Astrocyte of the spinal cord (primary cell): ENCODE results near the gene SLC24A4.

ENCODE experiments used
- DNase-seq: peaks from one replicate; pipeline ENCODE4 v3.0.0; 2011; ENCODE audit warnings: low read depth, low spot score
- H3K4me3 ChIP-seq: 2 replicates; pipeline ENCODE4 v1.5.1; 2011; ENCODE audit warnings: low read depth, mild to moderate bottlenecking, low read length, moderate library complexity
- CTCF ChIP-seq: IDR thresholded peaks from 2 replicates; pipeline ENCODE4 v1.5.1; 2012; ENCODE audit warnings: low read depth, mild to moderate bottlenecking, low read length, inconsistent platforms
- in situ Hi-C: cut with HindIII; loops from 2 replicates; pipeline ENCODE4 v1.10.0; 2017; ENCODE audit warnings: low sequenced_read_pairs

SLC24A4 gene

GRCh38 chr14:92470215-92470614 is 147.2 kb downstream of the SLC24A4 start:
- no peak for TF ChIP-seq CTCF
- no peak overlapping the region for H3K4me3 ChIP-seq
- in situ Hi-C loops = no loop called here
- peak; percentile 65 for DNase-seq

- TF ChIP-seq CTCF = no peak
- in situ Hi-C loops = no loop called here
- H3K4me3 ChIP-seq = no peak overlapping the region
- no peak for DNase-seq
Measured at GRCh38 chr14:92470811-92471210, 147.8 kb downstream of the SLC24A4 start.

GRCh38 chr14:92471919-92472318 is 149.0 kb downstream of the SLC24A4 start:
- in situ Hi-C loops = no loop called here
- no peak for TF ChIP-seq CTCF
- DNase-seq = peak; percentile 88
- H3K4me3 ChIP-seq = no peak overlapping the region

- TF ChIP-seq CTCF = no peak
- no peak overlapping the region for H3K4me3 ChIP-seq
- in situ Hi-C loops = no loop called here
- DNase-seq = no peak
Measured at GRCh38 chr14:92472860-92473259, 149.9 kb downstream of the SLC24A4 start.

- DNase-seq = peak; percentile 44
- H3K4me3 ChIP-seq = no peak overlapping the region
- in situ Hi-C loops = no loop called here
- TF ChIP-seq CTCF = no peak
Measured at GRCh38 chr14:92473261-92473968, 150.4 kb downstream of the SLC24A4 start.

- in situ Hi-C loops = no loop called here
- DNase-seq = peak; percentile 16
- H3K4me3 ChIP-seq = no peak overlapping the region
- no peak for TF ChIP-seq CTCF
Measured at GRCh38 chr14:92473969-92474535, 151.1 kb downstream of the SLC24A4 start.
